ENCODE results near the gene S100A5.
"Not testable (repeated sequence)": the region's sequence is repeated elsewhere in the genome, so short reads cannot be mapped to it uniquely, and the experiment has no call there.

Gene S100A5

GRCh38 chr1:153525088-153525728 lies 15.5 kb downstream of the S100A5 start:
- no peak for TF ChIP-seq CTCF (IDR thresholded peaks at IDR 0.05; ENCODE audit: insufficient read depth, low read depth, low read length, missing control alignments)
- DNase-seq (ENCODE audit: low read depth): peak; percentile 45
- H3K4me3 ChIP-seq (ENCODE audit: low read length): no peak overlapping the region

GRCh38 chr1:153522353-153523048 lies 18.2 kb downstream of the S100A5 start:
- DNase-seq (ENCODE audit: low read depth); H3K4me3 ChIP-seq (ENCODE audit: low read length): not testable (repeated sequence)

GRCh38 chr1:153521808-153522207 lies 18.9 kb downstream of the S100A5 start:
- DNase-seq (ENCODE audit: low read depth); H3K4me3 ChIP-seq (ENCODE audit: low read length): not testable (repeated sequence)

- no peak for TF ChIP-seq CTCF (IDR thresholded peaks at IDR 0.05; ENCODE audit: insufficient read depth, low read depth, low read length, missing control alignments)
- no peak for DNase-seq (ENCODE audit: low read depth)
- H3K4me3 ChIP-seq (ENCODE audit: low read length): no peak overlapping the region
These were observed 19.8 kb downstream of the S100A5 start for GRCh38 chr1:153520818-153521476.

GRCh38 chr1:153520137-153520691 lies 20.5 kb downstream of the S100A5 start:
- DNase-seq (ENCODE audit: low read depth); H3K4me3 ChIP-seq (ENCODE audit: low read length): not testable (repeated sequence)

- TF ChIP-seq CTCF (IDR thresholded peaks at IDR 0.05; ENCODE audit: insufficient read depth, low read depth, low read length, missing control alignments): no peak
- no peak for DNase-seq (ENCODE audit: low read depth)
- H3K4me3 ChIP-seq (ENCODE audit: low read length): no peak overlapping the region
These were observed 21.5 kb downstream of the S100A5 start for GRCh38 chr1:153519242-153519641.

- H3K4me3 ChIP-seq (ENCODE audit: low read length): no peak overlapping the region
- peak; percentile 93 for DNase-seq (ENCODE audit: low read depth)
- TF ChIP-seq CTCF (IDR thresholded peaks at IDR 0.05; ENCODE audit: insufficient read depth, low read depth, low read length, missing control alignments): no peak
These were observed 25.0 kb downstream of the S100A5 start for GRCh38 chr1:153515504-153516394.

GRCh38 chr1:153513666-153514065 lies 27.1 kb downstream of the S100A5 start:
- no peak for TF ChIP-seq CTCF (IDR thresholded peaks at IDR 0.05; ENCODE audit: insufficient read depth, low read depth, low read length, missing control alignments)
- DNase-seq (ENCODE audit: low read depth): no peak
- no peak overlapping the region for H3K4me3 ChIP-seq (ENCODE audit: low read length)
